H9 (cell line): ENCODE data around the gene KREMEN1. TPM values are rescaled to one million over a fixed set of nuclear protein-coding genes. Genes with fewer than 3 reads are reported as not detected.

Experiments used
- DNase-seq: peaks from one replicate; pipeline ENCODE4 v3.0.0-alpha.2; 2017
- H2AFZ ChIP-seq: one replicate; pipeline ENCODE4 v1.6.1; 2013; ENCODE audit warnings: mild to moderate bottlenecking, low read length, control low read depth, moderate library complexity
- H2AK5ac ChIP-seq: 2 replicates; pipeline ENCODE4 v1.6.1; 2013; ENCODE audit warnings: low read length, control low read depth, mixed read lengths; ENCODE audit not compliant: insufficient read length
- H2BK120ac ChIP-seq: one replicate; pipeline ENCODE4 v1.6.1; 2013; ENCODE audit warnings: low read depth, mild to moderate bottlenecking, low read length, control low read depth, inconsistent platforms; ENCODE audit not compliant: poor library complexity, severe bottlenecking
- H2BK12ac ChIP-seq: 2 replicates; pipeline ENCODE4 v1.6.1; 2013; ENCODE audit warnings: low read length, control low read depth, mixed read lengths, low read depth; ENCODE audit not compliant: insufficient read length
- H2BK15ac ChIP-seq: 2 replicates; pipeline ENCODE4 v1.6.1; 2013; ENCODE audit warnings: low read depth, low read length, control low read depth
- H2BK20ac ChIP-seq: one replicate; pipeline ENCODE4 v1.6.1; 2013; ENCODE audit warnings: low read depth, mild to moderate bottlenecking, low read length, control low read depth, inconsistent platforms; ENCODE audit not compliant: poor library complexity, severe bottlenecking
- H2BK5ac ChIP-seq: 2 replicates; pipeline ENCODE4 v1.6.1; 2013; ENCODE audit warnings: low read length, control low read depth, mixed read lengths; ENCODE audit not compliant: insufficient read length
- H3K14ac ChIP-seq: 2 replicates; pipeline ENCODE4 v1.6.1; 2013; ENCODE audit warnings: low read length, control low read depth; ENCODE audit not compliant: insufficient read depth
- H3K18ac ChIP-seq: 2 replicates; pipeline ENCODE4 v1.6.1; 2013; ENCODE audit warnings: low read depth, mild to moderate bottlenecking, mixed read lengths, low read length, control low read depth; ENCODE audit not compliant: insufficient read length
- H3K23ac ChIP-seq: 2 replicates; pipeline ENCODE4 v1.6.1; 2013; ENCODE audit warnings: low read length, control low read depth, mixed read lengths, low read depth; ENCODE audit not compliant: insufficient read length
- H3K23me2 ChIP-seq: 2 replicates; pipeline ENCODE4 v1.6.1; 2013; ENCODE audit warnings: low read depth, mild to moderate bottlenecking, mixed read lengths, low read length, control low read depth; ENCODE audit not compliant: insufficient read length, poor library complexity, severe bottlenecking
- H3K27ac ChIP-seq: 2 replicates; pipeline ENCODE4 v1.5.1; 2013; ENCODE audit warnings: low read length, control low read depth, mixed read lengths, low read depth; ENCODE audit not compliant: insufficient read length
- H3K27me3 ChIP-seq: 2 replicates; pipeline ENCODE4 v1.6.1; 2013; ENCODE audit warnings: low read length, control low read depth, inconsistent platforms; ENCODE audit not compliant: insufficient read depth
- H3K4ac ChIP-seq: 2 replicates; pipeline ENCODE4 v1.6.1; 2013; ENCODE audit warnings: low read depth, mild to moderate bottlenecking, control low read depth, inconsistent platforms, low read length, moderate library complexity
- H3K4me1 ChIP-seq: 2 replicates; pipeline ENCODE4 v1.6.1; 2013; ENCODE audit warnings: low read length, control low read depth, inconsistent platforms; ENCODE audit not compliant: insufficient read depth
- H3K4me2 ChIP-seq: 2 replicates; pipeline ENCODE4 v1.6.1; 2013; ENCODE audit warnings: low read length, control low read depth, mixed read lengths; ENCODE audit not compliant: insufficient read length, insufficient read depth
- H3K56ac ChIP-seq: 2 replicates; pipeline ENCODE4 v1.6.1; 2013; ENCODE audit warnings: low read depth, mild to moderate bottlenecking, mixed read lengths, low read length, control low read depth; ENCODE audit not compliant: insufficient read length
- H3K79me1 ChIP-seq: 2 replicates; pipeline ENCODE4 v1.6.1; 2013; ENCODE audit warnings: low read depth, mild to moderate bottlenecking, moderate library complexity, low read length, control low read depth, inconsistent platforms; ENCODE audit not compliant: insufficient read depth, poor library complexity, severe bottlenecking
- H3K79me2 ChIP-seq: 2 replicates; pipeline ENCODE4 v1.6.1; 2013; ENCODE audit warnings: low read length, control low read depth, inconsistent platforms; ENCODE audit not compliant: insufficient read depth
- H3K9ac ChIP-seq: 2 replicates; pipeline ENCODE4 v1.6.1; 2013; ENCODE audit warnings: low read length, control low read depth, mixed read lengths; ENCODE audit not compliant: insufficient read length; ENCODE audit errors: extremely low read depth
- H3K9me3 ChIP-seq: one replicate; pipeline ENCODE4 v1.6.1; 2013; ENCODE audit warnings: low read depth, low read length, inconsistent platforms; ENCODE audit not compliant: control insufficient read depth
- H3T11ph ChIP-seq: one replicate; pipeline ENCODE4 v1.6.1; 2013; ENCODE audit warnings: mild to moderate bottlenecking, low read length, control low read depth, inconsistent platforms
- H4K20me1 ChIP-seq: one replicate; pipeline ENCODE4 v1.6.1; 2013; ENCODE audit not compliant: control insufficient read depth, insufficient read length, insufficient read depth
- H4K5ac ChIP-seq: 2 replicates; pipeline ENCODE4 v1.6.1; 2013; ENCODE audit warnings: low read depth, mild to moderate bottlenecking, mixed read lengths, low read length, control low read depth; ENCODE audit not compliant: insufficient read length
- H4K8ac ChIP-seq: replicated peaks from 2 replicates; pipeline ENCODE4 v1.6.1; 2013; ENCODE audit warnings: low read length, control low read depth, mixed read lengths, low read depth; ENCODE audit not compliant: insufficient read length
- H4K91ac ChIP-seq: 2 replicates; pipeline ENCODE4 v1.6.1; 2013; ENCODE audit warnings: low read depth, mild to moderate bottlenecking, moderate library complexity, mixed read lengths, low read length, control low read depth; ENCODE audit not compliant: insufficient read length
- H3K27ac Mint-ChIP-seq, 3 experiments: 2 replicates in 2 of 3; 3 replicates in 1 of 3; pipeline ENCODE4 v1.8.0; 2020 to 2021; ENCODE audit warnings: mixed read lengths in 3 of 3, mild to moderate bottlenecking in 1 of 3, moderate library complexity in 1 of 3
- H3K27me3 Mint-ChIP-seq: 2 replicates; pipeline ENCODE4 v1.8.0; 2021; ENCODE audit warnings: low read depth, mild to moderate bottlenecking, moderate library complexity, mixed read lengths
- H3K36me3 Mint-ChIP-seq, 3 experiments: 2 replicates in 2 of 3; 3 replicates in 1 of 3; pipeline ENCODE4 v1.8.0; 2020 to 2021; ENCODE audit warnings: low read depth in 3 of 3, mixed read lengths in 3 of 3; ENCODE audit not compliant: insufficient read depth in 1 of 3
- H3K4me1 Mint-ChIP-seq, 2 experiments: 2 replicates each; pipeline ENCODE4 v1.8.0; 2020; ENCODE audit warnings: mixed read lengths in 2 of 2
- H3K4me3 Mint-ChIP-seq, 2 experiments: 2 replicates in 1 of 2; 3 replicates in 1 of 2; pipeline ENCODE4 v1.8.0; 2020 to 2021; ENCODE audit warnings: mild to moderate bottlenecking in 2 of 2, mixed read lengths in 2 of 2, moderate library complexity in 1 of 2
- H3K9me3 Mint-ChIP-seq, 2 experiments: 2 replicates in 1 of 2; 3 replicates in 1 of 2; pipeline ENCODE4 v1.8.0; 2020; ENCODE audit warnings: mild to moderate bottlenecking in 2 of 2, mixed read lengths in 2 of 2, moderate library complexity in 1 of 2
- WGBS: extraction: QIAGEN DNeasy Blood & Tissue Kit; methylation state at CpG from one replicate; pipeline ENCODE4 v1.1.7; 2013; ENCODE audit warnings: missing lambda C conversion rate, low lambda C conversion rate, mixed read lengths; ENCODE audit not compliant: insufficient read length; ENCODE audit errors: extremely low coverage; 5-methylcytosine and 5-hydroxymethylcytosine counted together
- total RNA-seq: library from RNA; stranded (reverse); gene quantifications from 2 replicates; pipeline ENCODE4 v1.2.1, GENCODE V29; 2021
- TF ChIP-seq, protein P1 (sequence below): fragments of 200-600 bp; sonication (generic); conservative IDR thresholded peaks from 3 replicates; pipeline ENCODE4 v1.8.0; 2021; ENCODE audit warnings: antibody characterized with exemption, mild to moderate bottlenecking

KREMEN1 gene
- total RNA-seq, 1 experiment from 2014 or later = 2.4 TPM

- H3K23ac ChIP-seq = no peak overlapping the region
- peak overlapping the region in 1 of 3 experiments; percentile 9; a peak in 1 of 7 replicates for H3K27ac Mint-ChIP-seq
- no peak overlapping the region for H3K18ac ChIP-seq
- no peak overlapping the region for H3K14ac ChIP-seq
- H3K27me3 ChIP-seq = no peaks in the 10 kb centered on the region
- no peak overlapping the region for H4K91ac ChIP-seq
- TF ChIP-seq, protein P1, sequence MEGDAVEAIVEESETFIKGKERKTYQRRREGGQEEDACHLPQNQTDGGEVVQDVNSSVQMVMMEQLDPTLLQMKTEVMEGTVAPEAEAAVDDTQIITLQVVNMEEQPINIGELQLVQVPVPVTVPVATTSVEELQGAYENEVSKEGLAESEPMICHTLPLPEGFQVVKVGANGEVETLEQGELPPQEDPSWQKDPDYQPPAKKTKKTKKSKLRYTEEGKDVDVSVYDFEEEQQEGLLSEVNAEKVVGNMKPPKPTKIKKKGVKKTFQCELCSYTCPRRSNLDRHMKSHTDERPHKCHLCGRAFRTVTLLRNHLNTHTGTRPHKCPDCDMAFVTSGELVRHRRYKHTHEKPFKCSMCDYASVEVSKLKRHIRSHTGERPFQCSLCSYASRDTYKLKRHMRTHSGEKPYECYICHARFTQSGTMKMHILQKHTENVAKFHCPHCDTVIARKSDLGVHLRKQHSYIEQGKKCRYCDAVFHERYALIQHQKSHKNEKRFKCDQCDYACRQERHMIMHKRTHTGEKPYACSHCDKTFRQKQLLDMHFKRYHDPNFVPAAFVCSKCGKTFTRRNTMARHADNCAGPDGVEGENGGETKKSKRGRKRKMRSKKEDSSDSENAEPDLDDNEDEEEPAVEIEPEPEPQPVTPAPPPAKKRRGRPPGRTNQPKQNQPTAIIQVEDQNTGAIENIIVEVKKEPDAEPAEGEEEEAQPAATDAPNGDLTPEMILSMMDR = no peak
- WGBS = no CpG with 5 or more reads among the region's 2 CpGs
- no peaks in the 10 kb centered on the region for H4K20me1 ChIP-seq
- no peak overlapping the region for H4K5ac ChIP-seq
- H3K4me1 Mint-ChIP-seq = peaks cover 16 to 32% of the 10 kb centered on the region in 2 experiments
- H2BK15ac ChIP-seq = no peak overlapping the region
- H3K9me3 ChIP-seq = no peaks in the 10 kb centered on the region
- no peak overlapping the region for H3K56ac ChIP-seq
- no peak overlapping the region for H2BK120ac ChIP-seq
- H3T11ph ChIP-seq = no peak overlapping the region
- no peaks in the 10 kb centered on the region for H3K36me3 Mint-ChIP-seq
- H3K4ac ChIP-seq = no peak overlapping the region
- H3K4me1 ChIP-seq = no peaks in the 10 kb centered on the region
- no peak overlapping the region for H2AFZ ChIP-seq
- H3K9ac ChIP-seq = no peak overlapping the region
- no peak overlapping the region for H2BK5ac ChIP-seq
- no peak overlapping the region for H2BK12ac ChIP-seq
- no peak overlapping the region for H3K4me2 ChIP-seq
- DNase-seq = no peak
- no peak overlapping the region for H4K8ac ChIP-seq
- H3K27me3 Mint-ChIP-seq = no peaks in the 10 kb centered on the region
- H3K4me3 Mint-ChIP-seq = no peak overlapping the region
- H2BK20ac ChIP-seq = no peak overlapping the region
- H3K9me3 Mint-ChIP-seq = no peaks in the 10 kb centered on the region
- no peak overlapping the region for H3K27ac ChIP-seq
- H3K79me2 ChIP-seq = no peaks in the 10 kb centered on the region
- no peaks in the 10 kb centered on the region for H3K23me2 ChIP-seq
- no peak overlapping the region for H2AK5ac ChIP-seq
- no peaks in the 10 kb centered on the region for H3K79me1 ChIP-seq
Observed at GRCh38 chr22:29105468-29105867, 32.6 kb downstream of the KREMEN1 start.
